Smooth muscle cell of the brain vasculature (primary cell): Measurements from ENCODE around the gene MIEN1.
"Not testable (repeated sequence)": the region's sequence is repeated elsewhere in the genome, so short reads cannot be mapped to it uniquely, and the experiment has no call there.

Experiments used
- DNase-seq: peaks from one replicate; pipeline ENCODE4 v3.0.0-alpha.2; 2012; ENCODE audit warnings: low read depth, low spot score

The MIEN1 gene

GRCh38 chr17:39699157-39699817, 31.0 kb downstream of the MIEN1 start:
- not testable (repeated sequence) for DNase-seq

DNA sequence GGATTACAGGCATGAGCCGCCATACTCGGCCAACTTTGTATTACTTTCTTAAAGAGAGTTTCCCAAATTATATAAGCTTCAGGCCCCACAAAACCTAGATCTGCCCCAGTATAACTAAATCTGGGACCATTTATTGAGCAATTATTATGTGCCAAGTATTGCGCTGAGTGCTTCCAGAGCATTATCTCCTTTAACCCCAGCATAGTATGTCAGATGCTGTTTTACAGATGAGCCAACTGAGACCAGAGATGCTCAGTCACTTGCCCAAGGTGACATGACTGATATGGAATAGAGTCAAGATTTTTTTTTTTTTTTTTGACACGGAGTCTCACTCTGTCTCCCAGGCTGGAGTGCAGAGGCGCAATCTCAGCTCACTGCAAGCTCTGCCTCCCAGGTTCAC, 32.4 kb downstream of the MIEN1 start:
- DNase-seq = no peak

DNA sequence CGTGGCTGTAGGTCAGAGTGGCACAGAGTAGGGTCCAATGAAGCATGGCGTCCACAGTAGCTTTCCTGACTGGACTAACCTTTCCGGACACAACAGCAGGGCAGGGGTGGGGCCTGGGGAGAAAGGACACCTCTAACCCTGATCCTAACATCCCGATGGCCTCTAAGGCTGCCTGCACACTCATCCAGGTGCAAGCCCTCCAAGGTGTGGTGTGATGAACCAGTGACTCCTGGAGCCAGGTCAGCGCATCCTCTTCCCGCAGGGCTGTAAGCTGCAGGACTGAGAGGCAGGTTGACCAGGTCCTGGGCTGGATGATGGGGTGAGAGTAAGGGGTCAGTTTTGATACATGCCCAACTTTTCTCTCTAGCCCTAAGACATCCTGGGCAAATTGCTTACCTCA, 33.6 kb downstream of the MIEN1 start:
- DNase-seq = no peak

DNA sequence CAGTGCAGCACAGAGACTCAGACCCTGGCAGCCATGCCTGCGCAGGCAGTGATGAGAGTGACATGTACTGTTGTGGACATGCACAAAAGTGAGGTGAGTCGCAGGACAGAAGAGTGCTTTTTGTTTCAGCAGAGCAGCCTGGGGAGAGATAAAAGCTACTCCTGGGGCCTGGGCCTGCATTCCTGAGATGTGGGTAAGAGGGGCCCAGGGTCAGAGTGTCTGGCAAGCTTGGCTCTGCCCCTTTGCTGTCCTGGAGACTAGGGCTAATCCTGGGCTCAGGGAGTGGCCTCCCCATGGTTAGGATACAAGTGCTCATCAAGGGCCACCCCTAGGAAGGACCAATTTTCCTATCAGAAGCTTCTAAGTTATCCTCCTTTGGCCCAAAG, 35.2 kb downstream of the MIEN1 start:
- DNase-seq = no peak

DNA sequence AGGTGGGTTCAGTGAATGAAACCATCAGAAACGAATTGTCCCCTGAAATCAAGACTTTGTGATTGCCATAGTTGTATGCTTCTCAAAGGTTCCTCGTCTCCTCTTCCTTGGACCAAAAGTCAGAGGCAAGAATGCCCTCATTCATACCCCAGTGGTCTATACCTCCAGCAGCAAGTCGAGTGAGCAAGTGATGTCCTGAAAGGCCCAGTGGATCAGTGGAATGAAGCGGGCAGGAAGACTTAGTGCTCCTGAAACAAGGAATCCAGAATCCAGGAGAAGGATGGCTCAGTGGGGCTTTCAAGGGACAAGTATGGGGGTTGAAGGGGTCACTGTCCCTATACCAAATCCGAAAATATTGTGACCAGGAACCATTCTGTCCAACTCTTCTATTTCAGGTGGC, 35.7 kb downstream of the MIEN1 start:
- DNase-seq = no peak

- DNase-seq = no peak
Observed at GRCh38 chr17:39688945-39689344, 41.4 kb downstream of the MIEN1 start.

GRCh38 chr17:39688475-39688835, 41.9 kb downstream of the MIEN1 start:
- DNase-seq = no peak

DNA sequence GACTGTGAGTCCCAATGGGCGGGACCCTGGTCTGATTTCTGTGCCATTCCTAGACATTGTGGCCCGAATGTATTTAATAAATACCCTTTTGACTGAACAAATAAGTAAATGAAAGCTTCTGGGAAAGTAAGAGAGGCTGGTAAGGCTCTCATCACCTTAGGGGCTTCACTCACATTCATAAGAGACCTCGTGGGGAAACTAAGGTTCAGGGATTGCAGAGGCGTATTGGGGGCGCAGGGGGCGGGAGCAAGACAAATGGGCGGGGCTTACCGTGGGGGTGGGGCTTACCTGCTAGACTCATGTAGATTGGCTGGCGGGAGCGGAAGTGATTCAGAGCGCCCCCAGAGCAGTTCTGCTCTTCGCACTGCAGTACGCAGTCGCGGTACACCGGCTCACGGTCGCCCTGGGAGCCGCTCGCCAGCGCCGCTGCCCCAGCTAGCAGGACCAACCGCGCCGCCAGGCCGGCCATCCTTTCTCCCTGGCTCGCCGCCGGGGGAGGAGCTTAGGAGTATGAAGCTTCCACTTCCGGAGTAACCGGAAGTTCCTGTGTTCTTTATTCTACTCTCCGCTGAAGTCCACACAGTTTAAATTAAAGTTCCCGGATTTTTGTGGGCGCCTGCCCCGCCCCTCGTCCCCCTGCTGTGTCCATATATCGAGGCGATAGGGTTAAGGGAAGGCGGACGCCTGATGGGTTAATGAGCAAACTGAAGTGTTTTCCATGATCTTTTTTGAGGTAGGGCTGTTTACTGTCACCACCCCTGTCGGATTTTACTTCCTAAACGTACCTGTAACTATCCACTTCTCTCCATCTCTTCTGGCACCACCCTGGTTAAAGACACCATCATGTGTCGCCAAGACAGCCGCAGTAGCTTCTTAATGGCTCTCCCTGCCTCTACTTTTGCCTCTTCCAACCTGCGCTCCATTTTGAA, 42.5 kb downstream of the MIEN1 start, which contains the start of gene PGAP3:
Gene PGAP3 (minus strand): TSS at position 512 of the 929 bp plus-strand sequence. CDS start 43 bp downstream, at position 469.
- peak; percentile 77 for DNase-seq

DNA sequence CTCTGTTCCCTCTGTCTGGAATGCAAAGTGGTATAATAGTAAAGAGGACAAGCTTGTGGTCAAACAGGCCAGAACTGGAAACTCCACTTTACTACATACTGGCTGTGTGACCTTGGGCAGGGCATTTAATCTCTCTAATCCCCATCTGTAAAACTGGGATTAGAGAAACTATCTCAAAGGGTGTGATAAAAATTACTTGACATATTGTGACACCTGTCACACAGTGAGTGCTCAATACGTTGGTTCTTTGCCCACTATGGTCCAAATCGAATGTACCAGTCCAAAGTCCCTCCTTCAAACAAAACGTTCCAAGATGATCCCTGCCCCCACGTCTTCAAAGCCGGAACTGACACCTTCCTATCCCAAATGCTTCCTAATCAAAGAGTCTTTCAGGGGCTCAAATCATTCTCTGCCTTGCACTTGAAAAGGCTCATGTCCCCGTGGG, 43.2 kb downstream of the MIEN1 start:
- no peak for DNase-seq

GRCh38 chr17:39684369-39685192, 45.8 kb downstream of the MIEN1 start:
- DNase-seq = no peak

DNA sequence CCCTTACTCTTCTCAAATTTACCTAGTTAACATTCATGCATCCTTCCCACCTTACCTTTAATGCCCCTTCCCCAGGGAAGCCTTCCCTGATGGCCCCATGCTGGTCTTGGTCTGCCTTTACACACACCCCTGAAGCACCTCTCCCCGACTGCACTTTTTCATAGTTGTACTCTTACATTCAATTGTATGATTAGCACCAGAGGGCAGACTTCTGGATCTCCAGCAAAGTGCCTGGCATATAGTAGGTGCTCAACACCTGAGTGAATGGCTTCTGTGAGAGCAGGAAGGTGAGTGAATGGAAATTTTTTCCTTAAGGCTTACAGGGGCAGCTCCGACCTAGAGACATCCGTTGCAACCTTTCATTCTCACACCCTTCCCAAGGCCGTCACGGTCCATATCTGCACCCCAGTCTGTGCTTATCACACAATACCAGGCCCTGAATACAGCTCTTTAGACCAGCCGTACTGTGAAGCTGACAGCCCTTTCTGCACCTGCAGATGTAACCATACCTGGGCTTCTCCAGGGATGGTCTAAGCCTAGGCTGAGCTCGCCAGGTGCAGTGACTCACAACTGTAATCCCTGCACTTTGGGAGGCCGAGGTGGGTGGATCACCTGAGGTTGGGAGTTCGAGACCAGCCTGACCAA, 46.9 kb downstream of the MIEN1 start:
- DNase-seq = no peak

DNA sequence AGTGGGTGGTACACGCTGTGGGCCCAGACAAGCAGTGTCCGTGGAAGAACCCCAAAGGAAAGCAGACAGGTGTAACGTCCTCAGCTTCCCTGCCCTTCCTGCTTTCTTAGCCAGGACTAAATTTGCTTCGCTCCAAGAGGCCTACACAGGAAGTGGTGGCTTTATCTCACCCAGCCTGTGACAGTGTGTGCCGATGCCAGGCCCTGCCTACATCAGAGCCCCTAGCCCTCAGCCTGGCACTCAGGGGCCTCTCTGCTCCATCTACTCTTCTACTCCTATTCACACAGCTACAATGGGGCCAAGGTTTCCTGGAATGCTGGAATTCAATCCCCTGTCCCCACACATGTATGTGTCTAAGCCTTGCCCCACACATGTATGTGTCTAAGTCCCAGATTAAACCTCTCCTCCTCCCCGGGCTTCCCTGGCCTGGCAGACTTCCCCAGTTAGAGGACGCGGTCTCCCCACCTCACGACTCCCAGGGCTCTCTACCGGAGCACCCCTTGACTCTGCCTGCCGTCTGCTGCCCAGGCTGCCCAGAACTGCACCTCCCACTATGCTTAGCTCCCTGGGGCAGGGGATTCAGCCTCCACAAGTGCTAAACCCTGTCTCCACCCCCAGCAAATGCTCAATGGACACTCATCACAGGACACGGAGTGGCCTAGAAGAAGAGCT, 50.7 kb downstream of the MIEN1 start:
- no peak for DNase-seq
